Measurements from ENCODE around the gene HHAT. TPM values are rescaled to one million over a fixed set of nuclear protein-coding genes. Genes with fewer than 3 reads are reported as not detected.

HHAT gene
- total RNA-seq, 1 donor, result 2.4 TPM

GRCh38 chr1:210687582-210688279 lies 359.0 kb downstream of the HHAT start:
- Histone ChIP-seq H3K9me3 (ENCODE audit: low read depth, low read length) (no peaks in the 10 kb centered on the region), H3K4me1 (ENCODE audit: insufficient read depth, low read length) (no peaks in the 10 kb centered on the region), H3K27me3 (ENCODE audit: insufficient read depth, low read length) (no peaks in the 10 kb centered on the region), H3K4me3 (ENCODE audit: low read length) (no peak overlapping the region)

GRCh38 chr1:210688512-210689234 lies 360.0 kb downstream of the HHAT start:
- H3K27me3 ChIP-seq (ENCODE audit: insufficient read depth, low read length), result no peaks in the 10 kb centered on the region
- no peaks in the 10 kb centered on the region for H3K4me1 ChIP-seq (ENCODE audit: insufficient read depth, low read length)
- no peak overlapping the region for H3K4me3 ChIP-seq (ENCODE audit: low read length)
- no peaks in the 10 kb centered on the region for H3K9me3 ChIP-seq (ENCODE audit: low read depth, low read length)

- no peaks in the 10 kb centered on the region for H3K4me1 ChIP-seq (ENCODE audit: insufficient read depth, low read length)
- H3K27me3 ChIP-seq (ENCODE audit: insufficient read depth, low read length), result no peaks in the 10 kb centered on the region
- no peak overlapping the region for H3K4me3 ChIP-seq (ENCODE audit: low read length)
- no peaks in the 10 kb centered on the region for H3K9me3 ChIP-seq (ENCODE audit: low read depth, low read length)
Observed at GRCh38 chr1:210689826-210690225, 361.1 kb downstream of the HHAT start.

DNA sequence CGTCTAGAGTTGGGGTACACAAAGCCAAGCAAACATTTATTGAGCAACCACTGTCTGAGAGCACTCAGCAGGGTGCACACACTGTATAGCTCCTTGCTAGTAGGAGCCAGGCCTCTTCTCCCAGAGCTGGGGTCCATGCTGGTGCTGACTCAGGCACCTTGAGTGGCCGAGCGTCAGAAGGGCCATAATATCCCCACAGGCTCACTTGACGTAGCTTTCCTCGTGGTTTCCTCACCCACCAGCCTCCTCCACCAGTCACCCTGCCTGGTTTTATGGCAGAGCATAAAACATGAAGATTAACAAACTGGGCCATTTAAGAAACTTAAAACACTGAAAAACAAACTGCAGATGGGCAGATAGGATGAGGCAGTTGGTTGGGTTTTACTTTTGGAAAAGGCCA lies 361.5 kb downstream of the HHAT start:
- H3K9me3 ChIP-seq (ENCODE audit: low read depth, low read length), result no peaks in the 10 kb centered on the region
- H3K27me3 ChIP-seq (ENCODE audit: insufficient read depth, low read length), result no peaks in the 10 kb centered on the region
- H3K4me3 ChIP-seq (ENCODE audit: low read length), result no peak overlapping the region
- H3K4me1 ChIP-seq (ENCODE audit: insufficient read depth, low read length), result no peaks in the 10 kb centered on the region

- Histone ChIP-seq H3K4me3 (ENCODE audit: low read length) (no peak overlapping the region), H3K4me1 (ENCODE audit: insufficient read depth, low read length) (no peaks in the 10 kb centered on the region), H3K27me3 (ENCODE audit: insufficient read depth, low read length) (no peaks in the 10 kb centered on the region), H3K9me3 (ENCODE audit: low read depth, low read length) (no peaks in the 10 kb centered on the region)
Observed at GRCh38 chr1:210691039-210691610, 362.4 kb downstream of the HHAT start.

DNA sequence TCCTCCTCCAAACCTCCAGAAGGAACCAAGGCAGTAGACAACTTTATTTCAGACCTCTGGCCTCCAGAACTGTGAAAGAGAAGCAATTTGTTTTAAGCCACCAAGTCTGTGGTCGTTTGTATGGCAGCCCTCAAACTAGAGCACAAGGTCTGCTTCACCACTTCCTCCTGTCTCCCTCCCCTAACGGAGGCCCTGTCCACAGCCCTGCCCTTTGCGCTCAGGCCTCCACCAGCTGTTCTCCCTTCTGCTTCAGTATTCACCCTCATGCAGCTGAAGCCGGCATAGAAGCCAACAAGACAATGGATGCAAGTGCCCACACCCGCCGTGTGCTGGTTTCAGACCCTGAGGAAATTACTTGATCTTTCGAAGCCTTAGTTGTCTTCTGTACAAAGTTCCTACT lies 364.1 kb downstream of the HHAT start:
- no peak overlapping the region for H3K4me3 ChIP-seq (ENCODE audit: low read length)
- no peaks in the 10 kb centered on the region for H3K4me1 ChIP-seq (ENCODE audit: insufficient read depth, low read length)
- no peaks in the 10 kb centered on the region for H3K9me3 ChIP-seq (ENCODE audit: low read depth, low read length)
- no peaks in the 10 kb centered on the region for H3K27me3 ChIP-seq (ENCODE audit: insufficient read depth, low read length)

GRCh38 chr1:210695026-210695425 lies 366.3 kb downstream of the HHAT start:
- H3K9me3 ChIP-seq (ENCODE audit: low read depth, low read length), result no peaks in the 10 kb centered on the region
- H3K4me1 ChIP-seq (ENCODE audit: insufficient read depth, low read length), result no peaks in the 10 kb centered on the region
- no peaks in the 10 kb centered on the region for H3K27me3 ChIP-seq (ENCODE audit: insufficient read depth, low read length)
- no peak overlapping the region for H3K4me3 ChIP-seq (ENCODE audit: low read length)

DNA sequence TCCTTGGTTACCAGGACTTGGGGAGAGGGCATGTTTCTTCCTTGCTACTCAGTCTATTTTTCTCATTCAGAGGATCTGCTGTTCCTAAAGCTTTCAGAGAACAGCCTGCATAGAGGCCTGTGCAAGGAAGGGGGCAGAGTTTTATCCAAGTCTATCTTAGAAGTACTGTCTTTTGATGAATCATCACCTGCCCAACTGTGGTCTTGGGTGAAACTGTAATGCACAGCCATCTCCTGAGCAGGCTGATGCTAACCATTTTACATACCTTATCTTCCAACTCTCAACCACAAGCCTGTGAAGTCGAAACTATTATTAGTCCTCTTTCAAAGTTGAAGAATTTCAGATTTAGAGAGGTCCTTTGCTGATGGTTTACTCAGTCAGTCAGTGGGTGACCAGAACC lies 368.0 kb downstream of the HHAT start:
- Histone ChIP-seq H3K27me3 (ENCODE audit: insufficient read depth, low read length) (no peaks in the 10 kb centered on the region), H3K9me3 (ENCODE audit: low read depth, low read length) (no peaks in the 10 kb centered on the region), H3K4me3 (ENCODE audit: low read length) (no peak overlapping the region), H3K4me1 (ENCODE audit: insufficient read depth, low read length) (no peaks in the 10 kb centered on the region)

DNA sequence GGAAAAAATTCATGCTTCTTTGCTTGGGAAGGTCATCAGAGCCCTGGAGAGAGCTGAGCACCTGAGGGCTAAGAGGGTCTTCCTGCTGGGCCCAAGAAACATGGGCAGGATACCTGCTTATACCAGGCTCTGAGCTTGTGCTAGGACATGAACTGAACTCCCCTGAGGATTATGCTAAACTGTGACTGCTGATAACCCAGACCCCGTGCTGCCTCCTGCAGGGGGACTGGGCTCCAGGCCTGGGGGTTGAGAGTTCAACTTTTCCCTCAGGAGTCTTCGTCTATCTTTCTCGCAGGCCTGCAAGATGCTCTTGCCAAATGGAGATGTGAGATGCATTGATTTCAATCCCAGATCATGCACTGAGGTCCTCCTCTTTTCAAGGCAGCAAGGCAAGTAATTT lies 368.5 kb downstream of the HHAT start:
- H3K27me3 ChIP-seq (ENCODE audit: insufficient read depth, low read length), result no peaks in the 10 kb centered on the region
- H3K4me3 ChIP-seq (ENCODE audit: low read length), result no peak overlapping the region
- H3K9me3 ChIP-seq (ENCODE audit: low read depth, low read length), result no peaks in the 10 kb centered on the region
- no peaks in the 10 kb centered on the region for H3K4me1 ChIP-seq (ENCODE audit: insufficient read depth, low read length)

DNA sequence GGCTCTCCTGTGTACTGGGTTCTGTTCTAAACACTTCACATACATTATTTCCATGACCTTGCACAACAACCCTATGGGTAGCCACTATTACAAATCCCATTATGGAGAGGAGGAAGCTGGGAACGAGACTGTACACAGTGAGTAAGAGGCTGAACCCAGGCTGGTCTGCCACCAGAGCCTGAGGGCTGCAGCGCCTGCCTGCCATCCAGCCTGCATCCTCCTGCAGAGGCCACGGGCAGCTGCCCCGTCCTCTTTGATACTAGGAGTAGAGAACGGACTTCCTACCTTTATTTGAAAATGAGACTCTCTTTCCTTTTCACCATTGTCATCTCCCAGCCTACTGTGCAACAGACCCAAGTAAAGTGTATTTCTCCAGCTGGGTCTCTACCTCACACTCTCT lies 370.0 kb downstream of the HHAT start:
- H3K27me3 ChIP-seq (ENCODE audit: insufficient read depth, low read length), result no peaks in the 10 kb centered on the region
- H3K9me3 ChIP-seq (ENCODE audit: low read depth, low read length), result no peaks in the 10 kb centered on the region
- H3K4me3 ChIP-seq (ENCODE audit: low read length), result no peak overlapping the region
- no peaks in the 10 kb centered on the region for H3K4me1 ChIP-seq (ENCODE audit: insufficient read depth, low read length)

GRCh38 chr1:210700083-210700482 lies 371.4 kb downstream of the HHAT start:
- no peaks in the 10 kb centered on the region for H3K4me1 ChIP-seq (ENCODE audit: insufficient read depth, low read length)
- no peaks in the 10 kb centered on the region for H3K9me3 ChIP-seq (ENCODE audit: low read depth, low read length)
- no peaks in the 10 kb centered on the region for H3K27me3 ChIP-seq (ENCODE audit: insufficient read depth, low read length)
- no peak overlapping the region for H3K4me3 ChIP-seq (ENCODE audit: low read length)

GRCh38 chr1:210700511-210700910 lies 371.8 kb downstream of the HHAT start:
- H3K9me3 ChIP-seq (ENCODE audit: low read depth, low read length), result no peaks in the 10 kb centered on the region
- H3K27me3 ChIP-seq (ENCODE audit: insufficient read depth, low read length), result no peaks in the 10 kb centered on the region
- H3K4me3 ChIP-seq (ENCODE audit: low read length), result no peak overlapping the region
- no peaks in the 10 kb centered on the region for H3K4me1 ChIP-seq (ENCODE audit: insufficient read depth, low read length)

DNA sequence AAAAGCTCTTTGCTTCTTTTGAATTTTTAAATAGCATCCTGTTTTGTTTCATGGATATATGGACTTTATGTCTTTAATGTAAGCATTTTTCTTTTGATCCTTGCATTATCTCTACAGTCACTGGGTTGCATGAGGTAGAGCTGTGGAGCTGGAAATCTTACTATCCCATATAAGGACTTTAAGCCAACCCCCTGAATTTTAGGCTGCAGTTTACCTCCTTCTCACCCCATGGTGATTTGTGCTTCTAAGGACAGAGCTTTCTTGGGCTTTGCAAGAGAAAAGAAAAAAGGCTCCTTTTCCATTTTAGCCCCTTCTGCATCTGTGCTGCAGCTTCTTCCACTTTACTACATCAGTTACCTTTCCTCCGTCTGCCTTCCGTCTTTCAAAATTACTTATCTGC lies 373.8 kb downstream of the HHAT start:
- Histone ChIP-seq H3K27me3 (ENCODE audit: insufficient read depth, low read length) (no peaks in the 10 kb centered on the region), H3K9me3 (ENCODE audit: low read depth, low read length) (no peaks in the 10 kb centered on the region), H3K4me3 (ENCODE audit: low read length) (no peak overlapping the region), H3K4me1 (ENCODE audit: insufficient read depth, low read length) (no peaks in the 10 kb centered on the region)

- Histone ChIP-seq H3K27me3 (ENCODE audit: insufficient read depth, low read length) (no peaks in the 10 kb centered on the region), H3K4me3 (ENCODE audit: low read length) (no peak overlapping the region)
Observed at GRCh38 chr1:210703593-210703992, 374.9 kb downstream of the HHAT start.

DNA sequence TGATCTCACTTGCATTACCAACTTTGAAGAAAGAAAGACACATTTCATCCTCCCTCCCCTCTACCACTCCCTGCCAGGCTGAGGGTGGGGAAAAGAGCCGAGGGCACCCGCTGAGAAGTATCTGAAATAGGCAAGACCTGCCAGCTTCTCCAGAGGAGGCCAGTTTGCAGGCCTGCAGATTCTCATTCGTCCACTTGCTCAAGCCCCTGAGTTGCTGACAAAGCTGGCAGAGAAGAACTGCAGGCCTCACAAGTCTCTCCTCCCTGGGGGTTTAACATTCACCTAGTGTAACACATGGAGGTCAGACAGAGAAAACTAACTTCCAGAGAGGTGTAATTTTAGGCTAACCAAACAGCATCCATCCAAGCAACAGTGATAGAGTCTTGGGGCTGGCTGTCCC lies 376.4 kb downstream of the HHAT start:
- no peaks in the 10 kb centered on the region for H3K4me1 ChIP-seq (ENCODE audit: insufficient read depth, low read length)
- no peaks in the 10 kb centered on the region for H3K27me3 ChIP-seq (ENCODE audit: insufficient read depth, low read length)
- no peaks in the 10 kb centered on the region for H3K9me3 ChIP-seq (ENCODE audit: low read depth, low read length)
- H3K4me3 ChIP-seq (ENCODE audit: low read length), result no peak overlapping the region

More at GRCh38 chr1:210703593-210703992, 374.9 kb downstream of the HHAT start:
- Histone ChIP-seq H3K9me3 (ENCODE audit: low read depth, low read length) (no peaks in the 10 kb centered on the region), H3K4me1 (ENCODE audit: insufficient read depth, low read length) (no peaks in the 10 kb centered on the region)

GRCh38 chr1:210706246-210706645 lies 377.5 kb downstream of the HHAT start:
- no peaks in the 10 kb centered on the region for H3K9me3 ChIP-seq (ENCODE audit: low read depth, low read length)
- H3K4me1 ChIP-seq (ENCODE audit: insufficient read depth, low read length), result no peaks in the 10 kb centered on the region
- H3K27me3 ChIP-seq (ENCODE audit: insufficient read depth, low read length), result no peaks in the 10 kb centered on the region
- H3K4me3 ChIP-seq (ENCODE audit: low read length), result no peak overlapping the region

All from mononuclear cell (primary cell).